ENCODE results near the gene HIF1A. TPM values are rescaled to one million over a fixed set of nuclear protein-coding genes. Genes with fewer than 3 reads are reported as not detected.
A peak's percentile ranks its signal among the peaks of the same experiment; 100 is the strongest.
"Not testable (repeated sequence)": the region's sequence is repeated elsewhere in the genome, so short reads cannot be mapped to it uniquely, and the experiment has no call there.

The HIF1A gene
- total and polyA plus RNA-seq, 4 donors = 28.9 to 291 (median 191) TPM

- Histone ChIP-seq H3K27ac (ENCODE audit: low read depth in 1 of 2, low read length in 1 of 2) (no peak overlapping the region), H3K4me1 (ENCODE audit: control insufficient read depth in 5 of 5, insufficient read depth in 5 of 5, low read length in 5 of 5) (peaks cover 0 to 12% (median 0%) of the 10 kb centered on the region in 5 donors), H3K36me3 (ENCODE audit: control insufficient read depth in 4 of 4, insufficient read depth in 4 of 4, low read length in 4 of 4) (no peaks in the 10 kb centered on the region), H3K9me3 (ENCODE audit: control insufficient read depth in 4 of 4, insufficient read depth in 3 of 4, low read length in 3 of 4) (no peaks in the 10 kb centered on the region), H3K4me3 (no peak overlapping the region), H3K27me3 (ENCODE audit: control insufficient read depth in 3 of 3, insufficient read depth in 3 of 3, low read length in 2 of 3) (no peaks in the 10 kb centered on the region), H3K9ac (ENCODE audit: insufficient read depth in 1 of 2, low read length in 2 of 2) (no peak overlapping the region)
- ATAC-seq (ENCODE audit: insufficient read depth, low FRiP score) (no peak), DNase-seq (no peak)
- no peak for TF ChIP-seq CTCF (IDR thresholded peaks at IDR 0.05; ENCODE audit: control extremely low read depth, extremely low read depth)
These were observed 58.3 kb downstream of the HIF1A start for GRCh38 chr14:61753631-61754030.

GRCh38 chr14:61754627-61755381, 59.5 kb downstream of the HIF1A start:
- DNase-seq = no peak

GRCh38 chr14:61755382-61755742, 60.0 kb downstream of the HIF1A start:
- H3K36me3 ChIP-seq (ENCODE audit: control insufficient read depth in 4 of 4, insufficient read depth in 4 of 4, low read length in 4 of 4); H3K4me3 ChIP-seq: not testable (repeated sequence)

More at GRCh38 chr14:61754627-61755381, 59.5 kb downstream of the HIF1A start:
- Histone ChIP-seq H3K27ac (ENCODE audit: low read depth in 1 of 2, low read length in 1 of 2) (peak overlapping the region in 1 of 2 donors; percentile 4), H3K27me3 (ENCODE audit: control insufficient read depth in 3 of 3, insufficient read depth in 3 of 3, low read length in 2 of 3) (no peaks in the 10 kb centered on the region), H3K36me3 (ENCODE audit: control insufficient read depth in 4 of 4, insufficient read depth in 4 of 4, low read length in 4 of 4) (no peaks in the 10 kb centered on the region), H3K4me3 (no peak overlapping the region), H3K9me3 (ENCODE audit: control insufficient read depth in 4 of 4, insufficient read depth in 3 of 4, low read length in 3 of 4) (no peaks in the 10 kb centered on the region), H3K9ac (ENCODE audit: insufficient read depth in 1 of 2, low read length in 2 of 2) (no peak overlapping the region), H3K4me1 (ENCODE audit: control insufficient read depth in 5 of 5, insufficient read depth in 5 of 5, low read length in 5 of 5) (peaks cover 0 to 12% (median 0%) of the 10 kb centered on the region in 5 donors)
- no peak for ATAC-seq (ENCODE audit: insufficient read depth, low FRiP score)
- 82 to 87% methylated on average over 5 of the region's 5 CpGs for WGBS, 2 donors
- TF ChIP-seq CTCF (IDR thresholded peaks at IDR 0.05; ENCODE audit: control extremely low read depth, extremely low read depth) = no peak

GRCh38 chr14:61756135-61756534, 60.8 kb downstream of the HIF1A start:
- TF ChIP-seq CTCF (IDR thresholded peaks at IDR 0.05; ENCODE audit: control extremely low read depth, extremely low read depth) = no peak
- H3K4me1 ChIP-seq (ENCODE audit: control insufficient read depth in 5 of 5, insufficient read depth in 5 of 5, low read length in 5 of 5) = peaks cover 0 to 7% (median 0%) of the 10 kb centered on the region in 5 donors
- H3K9ac ChIP-seq (ENCODE audit: insufficient read depth in 1 of 2, low read length in 2 of 2) = no peak overlapping the region
- peaks cover 0 to 1% (median 0%) of the 10 kb centered on the region in 4 donors for H3K9me3 ChIP-seq (ENCODE audit: control insufficient read depth in 4 of 4, insufficient read depth in 3 of 4, low read length in 3 of 4)
- ATAC-seq (ENCODE audit: insufficient read depth, low FRiP score) = no peak
- H3K27me3 ChIP-seq (ENCODE audit: control insufficient read depth in 3 of 3, insufficient read depth in 3 of 3, low read length in 2 of 3) = no peaks in the 10 kb centered on the region
- H3K4me3 ChIP-seq = no peak overlapping the region
- H3K27ac ChIP-seq (ENCODE audit: low read depth in 1 of 2, low read length in 1 of 2) = no peak overlapping the region
- no peak for DNase-seq
- no peaks in the 10 kb centered on the region for H3K36me3 ChIP-seq (ENCODE audit: control insufficient read depth in 4 of 4, insufficient read depth in 4 of 4, low read length in 4 of 4)
- WGBS, 2 donors = 84 to 91% methylated on average over 2 of the region's 2 CpGs

More at GRCh38 chr14:61755382-61755742, 60.0 kb downstream of the HIF1A start:
- not testable (repeated sequence) for ATAC-seq (ENCODE audit: insufficient read depth, low FRiP score); H3K27ac ChIP-seq (ENCODE audit: low read depth in 1 of 2, low read length in 1 of 2); H3K9me3 ChIP-seq (ENCODE audit: control insufficient read depth in 4 of 4, insufficient read depth in 3 of 4, low read length in 3 of 4); DNase-seq; H3K27me3 ChIP-seq (ENCODE audit: control insufficient read depth in 3 of 3, insufficient read depth in 3 of 3, low read length in 2 of 3); H3K9ac ChIP-seq (ENCODE audit: insufficient read depth in 1 of 2, low read length in 2 of 2)
- peaks cover 0 to 11% (median 0%) of the 10 kb centered on the region in 5 donors for H3K4me1 ChIP-seq (ENCODE audit: control insufficient read depth in 5 of 5, insufficient read depth in 5 of 5, low read length in 5 of 5)

Data from lung (tissue), 12 donors.